H1 (cell line): Measurements from ENCODE around the gene FYB2. TPM values are rescaled to one million over a fixed set of nuclear protein-coding genes. Genes with fewer than 3 reads are reported as not detected.

Experiments
- CTCF ChIA-PET: fragments of 300-600 bp; sonication (Branson Sonifier 250); formaldehyde crosslinking; loops from one replicate; lab custom pipeline; 2021; ENCODE audit not compliant: partially characterized antibody; lab: Charles Lee
- POLR2A ChIA-PET: fragments of 300-600 bp; sonication (Branson Sonifier 250); formaldehyde crosslinking; loops from one replicate; lab custom pipeline; 2021; ENCODE audit warnings: inconsistent platforms; ENCODE audit not compliant: partially characterized antibody; lab: Charles Lee
- DNase-seq, 2 experiments: peaks; one replicate each; pipeline versions ENCODE4 v3.0.0 to v3.0.0-alpha.2; 2010 to 2022; ENCODE audit warnings: low spot score in 2 of 2, low read depth in 1 of 2, mixed read lengths in 1 of 2
- FAIRE-seq: peaks from 2 replicates; lab custom pipeline; 2011; peaks lifted over from hg19 to GRCh38; lab: Jason Lieb, UNC
- H2AFZ ChIP-seq: 2 replicates; pipeline ENCODE4 v1.8.1; 2012; ENCODE audit warnings: low read length, inconsistent platforms
- H2AK5ac ChIP-seq: 2 replicates; pipeline ENCODE4 v1.6.1; 2013; ENCODE audit warnings: low read depth, low read length
- H2BK120ac ChIP-seq: replicated peaks from 2 replicates; pipeline ENCODE3; 2013; ENCODE audit warnings: low read depth, low read length, inconsistent platforms
- H2BK12ac ChIP-seq: 2 replicates; pipeline ENCODE4 v1.6.1; 2013; ENCODE audit warnings: low read depth, low read length
- H2BK15ac ChIP-seq: 2 replicates; pipeline ENCODE4 v1.6.1; 2013; ENCODE audit warnings: low read length
- H2BK20ac ChIP-seq: 2 replicates; pipeline ENCODE4 v1.6.1; 2013; ENCODE audit warnings: low read length
- H2BK5ac ChIP-seq: 2 replicates; pipeline ENCODE4 v1.6.1; 2013; ENCODE audit warnings: low read depth, low read length
- H3K14ac ChIP-seq: 2 replicates; pipeline ENCODE4 v1.6.1; 2013; ENCODE audit warnings: inconsistent platforms; ENCODE audit not compliant: insufficient read length
- H3K18ac ChIP-seq: 2 replicates; pipeline ENCODE4 v1.6.1; 2013; ENCODE audit warnings: low read length; ENCODE audit errors: extremely low read depth
- H3K23ac ChIP-seq: 2 replicates; pipeline ENCODE4 v1.6.1; 2013; ENCODE audit warnings: inconsistent platforms; ENCODE audit not compliant: insufficient read length
- H3K23me2 ChIP-seq: 2 replicates; pipeline ENCODE4 v1.6.1; 2013; ENCODE audit warnings: low read depth, low read length
- H3K27ac ChIP-seq: 2 replicates; pipeline ENCODE4 v1.6.1; 2011; ENCODE audit warnings: low read depth, low read length, inconsistent platforms
- H3K27me3 ChIP-seq, 4 experiments: replicated peaks in 1 of 4; 1 replicate in 1 of 4; 2 replicates in 3 of 4; pipeline versions ENCODE4 v1.6.1 to v1.8.1; 2011 to 2013; ENCODE audit warnings: low read length in 3 of 4, mild to moderate bottlenecking in 3 of 4, inconsistent platforms in 2 of 4, mixed read lengths in 2 of 4, moderate library complexity in 1 of 4; ENCODE audit not compliant: control insufficient read depth in 3 of 4, insufficient read depth in 3 of 4; ENCODE audit errors: extremely low read depth in 1 of 4
- H3K36me3 ChIP-seq, 4 experiments: 2 replicates each; pipeline versions ENCODE4 v1.6.1 to v1.8.1; 2011 to 2013; ENCODE audit warnings: mild to moderate bottlenecking in 4 of 4, low read length in 3 of 4, moderate library complexity in 2 of 4, control low read depth in 1 of 4, inconsistent platforms in 1 of 4; ENCODE audit not compliant: insufficient read depth in 4 of 4, control insufficient read depth in 2 of 4
- H3K4ac ChIP-seq: replicated peaks from 2 replicates; pipeline ENCODE3; 2013; ENCODE audit warnings: low read length, low read depth, mixed read lengths, inconsistent platforms; ENCODE audit not compliant: insufficient read length
- H3K4me1 ChIP-seq, 4 experiments: replicated peaks in 1 of 4; 1 replicate in 1 of 4; 2 replicates in 3 of 4; pipeline versions ENCODE4 v1.6.1 to v1.8.1; 2011 to 2013; ENCODE audit warnings: low read length in 3 of 4, inconsistent platforms in 2 of 4, mixed read lengths in 1 of 4; ENCODE audit not compliant: insufficient read depth in 4 of 4, control insufficient read depth in 3 of 4
- H3K4me2 ChIP-seq, 2 experiments: 2 replicates each; pipeline versions ENCODE4 v1.6.1 to v1.8.1; 2011 to 2013; ENCODE audit warnings: low read depth in 2 of 2, low read length in 2 of 2, control low read depth in 1 of 2, inconsistent platforms in 1 of 2, mild to moderate bottlenecking in 1 of 2; ENCODE audit not compliant: insufficient read depth in 1 of 2
- H3K4me3 ChIP-seq, 4 experiments: fragments of 200-600, 300-600 bp in 1 of 4; sonication (generic), shearing (Covaris generic), sonication (Bioruptor Twin) in 1 of 4; 2 replicates each; pipeline versions ENCODE4 v1.5.1 to v1.8.1; 2011 to 2016; ENCODE audit warnings: low read length in 4 of 4, low read depth in 3 of 4, control low read depth in 2 of 4, inconsistent platforms in 2 of 4, mild to moderate bottlenecking in 2 of 4, mixed read lengths in 1 of 4, moderate library complexity in 1 of 4; ENCODE audit not compliant: insufficient read depth in 2 of 4; ENCODE audit errors: extremely low read depth in 1 of 4
- H3K56ac ChIP-seq: replicated peaks from 2 replicates; pipeline ENCODE3; 2013; ENCODE audit warnings: low read depth, mild to moderate bottlenecking, mixed read lengths, low read length, inconsistent platforms; ENCODE audit not compliant: insufficient read length
- H3K79me1 ChIP-seq: 2 replicates; pipeline ENCODE4 v1.6.1; 2013; ENCODE audit warnings: low read depth, low read length, control low read depth
- H3K79me2 ChIP-seq, 2 experiments: 2 replicates each; pipeline versions ENCODE4 v1.6.1 to v1.8.1; 2012 to 2013; ENCODE audit warnings: low read length in 2 of 2, mild to moderate bottlenecking in 2 of 2, inconsistent platforms in 1 of 2; ENCODE audit not compliant: insufficient read depth in 2 of 2, control insufficient read depth in 1 of 2
- H3K9ac ChIP-seq, 4 experiments: replicated peaks in 1 of 4; 1 replicate in 1 of 4; 2 replicates in 3 of 4; pipeline versions ENCODE4 v1.6.1 to v1.8.1; 2011 to 2013; ENCODE audit warnings: low read depth in 3 of 4, low read length in 3 of 4, control low read depth in 2 of 4, mild to moderate bottlenecking in 2 of 4, moderate library complexity in 2 of 4, inconsistent platforms in 1 of 4; ENCODE audit errors: extremely low read depth in 1 of 4
- H3K9me3 ChIP-seq, 2 experiments: 2 replicates each; pipeline versions ENCODE4 v1.6.1 to v1.8.1; 2012 to 2013; ENCODE audit warnings: mild to moderate bottlenecking in 2 of 2, moderate library complexity in 2 of 2, control low read depth in 1 of 2, inconsistent platforms in 1 of 2, low read depth in 1 of 2, low read length in 1 of 2, mixed read lengths in 1 of 2; ENCODE audit not compliant: insufficient read depth in 2 of 2
- H4K20me1 ChIP-seq, 2 experiments: replicated peaks in 1 of 2; 2 replicates each; pipeline versions ENCODE3 to v1.8.1; 2011 to 2013; ENCODE audit warnings: inconsistent platforms in 2 of 2, low read length in 2 of 2, mild to moderate bottlenecking in 1 of 2; ENCODE audit not compliant: insufficient read depth in 2 of 2, control insufficient read depth in 1 of 2
- H4K5ac ChIP-seq: 2 replicates; pipeline ENCODE4 v1.6.1; 2013; ENCODE audit warnings: low read length, low read depth, mixed read lengths, inconsistent platforms; ENCODE audit not compliant: insufficient read length
- H4K8ac ChIP-seq: 2 replicates; pipeline ENCODE4 v1.8.0; 2013; ENCODE audit warnings: mild to moderate bottlenecking, moderate library complexity, low read length, inconsistent platforms; ENCODE audit not compliant: insufficient read depth; ENCODE audit errors: extremely low read depth
- H4K91ac ChIP-seq: replicated peaks from 2 replicates; pipeline ENCODE3; 2013; ENCODE audit warnings: low read length, mixed read lengths, inconsistent platforms; ENCODE audit not compliant: insufficient read length
- ATF3 ChIP-seq: IDR thresholded peaks from 2 replicates; pipeline ENCODE4 v1.6.1; 2011; ENCODE audit warnings: low read depth, mild to moderate bottlenecking, low read length; ENCODE audit not compliant: insufficient read depth
- BCL11A ChIP-seq, 2 experiments: IDR thresholded peaks; one replicate each; pipeline ENCODE4 v1.6.1; 2011; ENCODE audit warnings: low read depth in 2 of 2, low read length in 2 of 2, mild to moderate bottlenecking in 2 of 2
- CBX5 ChIP-seq: fragments of 300-800, 300-1000 bp; sonication (generic); IDR thresholded peaks from 2 replicates; pipeline ENCODE4 v1.7.1; 2016; ENCODE audit warnings: antibody characterized with exemption, low read length, low read depth
- CBX8 ChIP-seq: fragments of 300-800, 300-1000 bp; sonication (generic); IDR thresholded peaks from 2 replicates; pipeline ENCODE4 v1.7.1; 2016; ENCODE audit warnings: low read depth, low read length, borderline replicate concordance
- CHD1 ChIP-seq: IDR thresholded peaks from 2 replicates; pipeline ENCODE4 v1.6.1; 2012; ENCODE audit warnings: low read depth, low read length, improper control_type of control experiment
- EZH2 ChIP-seq: fragments of 200-600 bp; sonication (generic); IDR thresholded peaks from 2 replicates; pipeline ENCODE4 v1.7.1; 2012; ENCODE audit warnings: low read depth, mild to moderate bottlenecking, moderate library complexity, low read length, inconsistent platforms; ENCODE audit not compliant: severe bottlenecking
- HDAC2 ChIP-seq, 2 experiments: fragments of 300-600 bp in 1 of 2; sonication (generic) in 1 of 2; IDR thresholded peaks; 2 replicates each; pipeline ENCODE4 v1.6.1; 2011 to 2012; ENCODE audit warnings: low read depth in 2 of 2, low read length in 2 of 2, mild to moderate bottlenecking in 2 of 2, moderate library complexity in 2 of 2, borderline replicate concordance in 1 of 2, inconsistent platforms in 1 of 2
- HDAC6 ChIP-seq: IDR thresholded peaks from one replicate; pipeline ENCODE4 v1.7.1; 2012; ENCODE audit warnings: low read depth, mild to moderate bottlenecking, inconsistent platforms, low read length, moderate library complexity
- JUN ChIP-seq: IDR thresholded peaks from 2 replicates; pipeline ENCODE4 v1.6.1; 2011; ENCODE audit warnings: low read depth, mild to moderate bottlenecking, improper control_type of control experiment, low read length
- SAP30 ChIP-seq: fragments of 300-600 bp; sonication (generic); IDR thresholded peaks from 2 replicates; pipeline ENCODE4 v1.7.1; 2012; ENCODE audit warnings: low read length, moderate library complexity, mild to moderate bottlenecking, inconsistent platforms; ENCODE audit not compliant: insufficient read depth, insufficient replicate concordance
- SIRT6 ChIP-seq: IDR thresholded peaks from one replicate; pipeline ENCODE4 v1.7.1; 2012; ENCODE audit warnings: low read length, inconsistent platforms
- SP2 ChIP-seq: IDR thresholded peaks from 2 replicates; pipeline ENCODE4 v1.6.1; 2012; ENCODE audit warnings: mild to moderate bottlenecking, low read length, inconsistent platforms
- YY1 ChIP-seq: IDR thresholded peaks from 2 replicates; pipeline ENCODE4 v1.6.1; 2011; ENCODE audit warnings: low read depth, mild to moderate bottlenecking, low read length
- WGBS, 2 experiments: shearing (Covaris generic) in 1 of 2; methylation state at CpG; one replicate each; pipeline versions ENCODE4 v1.1.6 to v1.1.7; 2013 to 2015; ENCODE audit warnings: low lambda C conversion rate in 2 of 2, mixed read lengths in 2 of 2, inconsistent platforms in 1 of 2, low coverage in 1 of 2, missing lambda C conversion rate in 1 of 2; ENCODE audit not compliant: insufficient replicate concordance in 2 of 2, insufficient coverage in 1 of 2, insufficient read length in 1 of 2; ENCODE audit errors: extremely low coverage in 1 of 2, missing lambda C conversion rate in 1 of 2; 5-methylcytosine and 5-hydroxymethylcytosine counted together
- polyA plus RNA-seq, 7 experiments: library from polyadenylated mRNA; depleted of rRNA in 3 of 7; stranded (reverse) in 5 of 7; unstranded in 2 of 7; fragments of >200 nt in 5 of 7; fragments of 200-250 nt in 2 of 7; gene quantifications; 1 replicate in 5 of 7; 2 replicates in 1 of 7; 4 replicates in 1 of 7; pipeline versions ENCODE4 v1.2.1 to v1.2.3, GENCODE V29; 2011 to 2013; ENCODE audit warnings: missing spikeins in 2 of 7, mixed read lengths in 2 of 7
- total RNA-seq: library from RNA; stranded (reverse); fragmentation: NEBNext Ultra II Directional; extraction: Animal tissue kit (Norgen Biotek cat#: 25700); gene quantifications from 2 replicates; pipeline ENCODE4 v1.2.1, GENCODE V29; 2021

FYB2 gene
- total and polyA plus RNA-seq, 2 of the 8 experiments (the other 6 are each of a cell fraction or from before 2014, with no cell fraction given) = 0.11 to 0.17 TPM

- no peak within 1 kb of the TSS for H2BK12ac ChIP-seq
- H3K4me3 ChIP-seq = no peak within 1 kb of the TSS
- no peak within 1 kb of the TSS for H3K14ac ChIP-seq
- H4K5ac ChIP-seq = no peak within 1 kb of the TSS
- H2BK20ac ChIP-seq = no peak within 1 kb of the TSS
- no peaks in the 10 kb centered on the region for H3K36me3 ChIP-seq
- H3K18ac ChIP-seq = no peak within 1 kb of the TSS
- FAIRE-seq (no peak), DNase-seq (no peak)
- H2BK15ac ChIP-seq = no peak within 1 kb of the TSS
- H3K4me2 ChIP-seq = no peak within 1 kb of the TSS
- CTCF ChIA-PET = interaction anchor here (1.0 kb wide), 1 partner anchor 22 kb away, joined by 3 read pairs; no protein-coding TSS in a partner anchor
- H3K56ac ChIP-seq = no peak within 1 kb of the TSS
- no peak within 1 kb of the TSS for H4K91ac ChIP-seq
- no peaks in the 10 kb centered on the region for H3K27me3 ChIP-seq
- H3K27ac ChIP-seq = no peak within 1 kb of the TSS
- H3K4me1 ChIP-seq = peaks cover 0 to 5% (median 2%) of the 10 kb centered on the region in 4 experiments; a peak in 2 of 7 replicates
- no peaks in the 10 kb centered on the region for H3K9me3 ChIP-seq
- H3K23me2 ChIP-seq = no peaks in the 10 kb centered on the region
- H3K4ac ChIP-seq = no peak within 1 kb of the TSS
- POLR2A ChIA-PET = no interaction called here
- H3K79me1 ChIP-seq = no peaks in the 10 kb centered on the region
- H3K9ac ChIP-seq = no peak within 1 kb of the TSS
- no peak within 1 kb of the TSS for H2AFZ ChIP-seq
- no peak within 1 kb of the TSS for H2BK120ac ChIP-seq
- no peak within 1 kb of the TSS for H3K23ac ChIP-seq
- H2AK5ac ChIP-seq = no peak within 1 kb of the TSS
- H3K79me2 ChIP-seq = no peaks in the 10 kb centered on the region
- no peak within 1 kb of the TSS for H4K8ac ChIP-seq
- no peaks in the 10 kb centered on the region for H4K20me1 ChIP-seq
- no peak within 1 kb of the TSS for H2BK5ac ChIP-seq
- TF ChIP-seq JUN = no peak
- no peak for TF ChIP-seq EZH2
- no peak for TF ChIP-seq ATF3
- TF ChIP-seq CBX5 = no peak
- TF ChIP-seq HDAC6 = no peak
- no peak for TF ChIP-seq YY1
- no peak for TF ChIP-seq BCL11A (IDR thresholded peaks at IDR 0.05; ENCODE audit: low read depth in 2 of 2, low read length in 2 of 2)
- TF ChIP-seq HDAC2 (IDR thresholded peaks at IDR 0.05; ENCODE audit: borderline replicate concordance in 1 of 2, low read depth in 2 of 2, low read length in 2 of 2) = no peak
- TF ChIP-seq SP2 = no peak
- no peak for TF ChIP-seq CHD1
- TF ChIP-seq SIRT6 = no peak
- no peak for TF ChIP-seq SAP30
- TF ChIP-seq CBX8 = no peak
- WGBS, 2 experiments = 85% methylated on average over 3 of the region's 3 CpGs; no CpG with 5 or more reads in 1 of the 2 experiments
These were observed 35.4 kb upstream of the FYB2 start, which contains the start of gene C8A for GRCh38 chr1:56854521-56855099. TSS of gene C8A (plus strand) at chr1:56854797. CDS start at chr1:56854902, 105 bp downstream.
